HEK293T (cell line): Measurements from ENCODE around the gene TYMP.

Experiments
- CTCF ChIA-PET: fragments of 350-600 bp; formaldehyde crosslinking; extraction: SDS; loops from one replicate; lab custom pipeline; 2021; ENCODE audit warnings: antibody characterized with exemption, inconsistent platforms; lab: Yijun Ruan, JAX
- POLR2A ChIA-PET: fragments of 350-600 bp; formaldehyde crosslinking; extraction: SDS; loops from one replicate; lab custom pipeline; 2020; ENCODE audit warnings: antibody characterized with exemption, inconsistent platforms; lab: Yijun Ruan, JAX
- DNase-seq: peaks from one replicate; pipeline ENCODE4 v3.0.0; 2012; ENCODE audit warnings: mixed read lengths; ENCODE audit errors: extremely low spot score
- ARNT ChIP-seq: fragments of 450-650 bp; IDR thresholded peaks from 2 replicates; pipeline ENCODE4 v1.6.1; 2017; ENCODE audit warnings: mild to moderate bottlenecking
- BHLHE40 ChIP-seq: fragments of 450-650 bp; IDR thresholded peaks from 2 replicates; pipeline ENCODE4 v1.6.1; 2016; ENCODE audit warnings: mild to moderate bottlenecking, moderate library complexity, borderline replicate concordance
- CTBP1 ChIP-seq: fragments of 450-650 bp; IDR thresholded peaks from 2 replicates; pipeline ENCODE4 v1.6.1; 2016; ENCODE audit warnings: borderline replicate concordance
- ELF4 ChIP-seq: fragments of 450-650 bp; IDR thresholded peaks from 2 replicates; pipeline ENCODE4 v1.6.1; 2017; ENCODE audit warnings: antibody characterized with exemption
- FOXA1 ChIP-seq: fragments of 450-650 bp; IDR thresholded peaks from 2 replicates; pipeline ENCODE4 v1.6.1; 2016; ENCODE audit warnings: mild to moderate bottlenecking
- FOXK2 ChIP-seq: fragments of 450-650 bp; IDR thresholded peaks from 2 replicates; pipeline ENCODE4 v1.6.1; 2016; ENCODE audit warnings: mild to moderate bottlenecking
- FOXM1 ChIP-seq: fragments of 450-650 bp; IDR thresholded peaks from 2 replicates; pipeline ENCODE4 v1.6.1; 2017; ENCODE audit warnings: mild to moderate bottlenecking, borderline replicate concordance
- HDGF ChIP-seq: fragments of 450-650 bp; IDR thresholded peaks from 2 replicates; pipeline ENCODE4 v1.6.1; 2017; ENCODE audit warnings: antibody characterized with exemption, borderline replicate concordance
- L3MBTL2 ChIP-seq: fragments of 450-650 bp; conservative IDR thresholded peaks from 2 replicates; pipeline ENCODE4 v1.6.1; 2016; ENCODE audit warnings: mild to moderate bottlenecking
- LEF1 ChIP-seq: fragments of 450-650 bp; IDR thresholded peaks from 2 replicates; pipeline ENCODE4 v1.6.1; 2017; ENCODE audit warnings: mild to moderate bottlenecking, borderline replicate concordance
- NFRKB ChIP-seq: fragments of 450-650 bp; IDR thresholded peaks from 2 replicates; pipeline ENCODE4 v1.6.1; 2016; ENCODE audit warnings: mild to moderate bottlenecking, moderate library complexity
- PKNOX1 ChIP-seq: fragments of 450-650 bp; IDR thresholded peaks from 2 replicates; pipeline ENCODE4 v1.6.1; 2016
- SP1 ChIP-seq: fragments of 450-650 bp; IDR thresholded peaks from 2 replicates; pipeline ENCODE4 v1.6.1; 2017
- SUZ12 ChIP-seq: fragments of 450-650 bp; IDR thresholded peaks from 2 replicates; pipeline ENCODE4 v1.6.1; 2016; ENCODE audit warnings: mild to moderate bottlenecking
- TARDBP ChIP-seq: fragments of 450-650 bp; IDR thresholded peaks from 2 replicates; pipeline ENCODE4 v1.6.1; 2016
- ZNF384 ChIP-seq: fragments of 450-650 bp; IDR thresholded peaks from 2 replicates; pipeline ENCODE4 v1.6.1; 2016

TYMP gene

GRCh38 chr22:50547263-50547985 is 17.6 kb upstream of the TYMP start:
- POLR2A ChIA-PET: interaction anchor here (1.0 to 1.1 kb wide), 2 partner anchors 22 to 39 kb away, joined by 4 to 6 read pairs; partner anchors contain the start of genes LMF2, NCAPH2 and SCO2
- CTCF ChIA-PET: interaction anchor here (0.6 to 1.6 kb wide), 3 partner anchors 13 to 22 kb away, joined by 3 to 4 read pairs (median 3); partner anchors contain the start of genes SCO2 and SYCE3
- TF ChIP-seq BHLHE40 (no peak), ARNT (no peak), ELF4 (no peak), SUZ12 (no peak), HDGF (no peak), CTBP1 (no peak), L3MBTL2 (no peak), NFRKB (no peak)
- DNase-seq: no peak

GRCh38 chr22:50546326-50547262 is 16.8 kb upstream of the TYMP start:
- TF ChIP-seq LEF1 (no peak), TARDBP (no peak), CTBP1 (no peak), ELF4 (no peak), ARNT (no peak), ZNF384 (no peak), BHLHE40 (no peak), SUZ12 (no peak), HDGF (no peak)
- no peak for DNase-seq
- ChIA-PET POLR2A (interaction anchor here (0.8 to 1.9 kb wide), 3 partner anchors 21 to 39 kb away, joined by 3 to 13 read pairs (median 6); partner anchors contain the start of genes LMF2, NCAPH2 and SCO2), CTCF (interaction anchor here (0.8 to 1.9 kb wide), 3 partner anchors 16 to 21 kb away, joined by 3 to 12 read pairs (median 11); partner anchors contain the start of genes SCO2 and SYCE3)

GRCh38 chr22:50545522-50546325 is 15.9 kb upstream of the TYMP start, which contains the start of gene KLHDC7B:
Gene KLHDC7B (plus strand): TSS chr22:50545899. CDS start chr22:50546244, 345 bp downstream.
- TF ChIP-seq HDGF: no peak
- TF ChIP-seq ELF4: no peak
- TF ChIP-seq SP1: no peak
- TF ChIP-seq TARDBP: no peak
- no peak for TF ChIP-seq CTBP1
- no peak for TF ChIP-seq ARNT
- TF ChIP-seq FOXM1: no peak
- no peak for TF ChIP-seq FOXA1
- TF ChIP-seq PKNOX1: no peak
- no peak for TF ChIP-seq NFRKB
- no peak for TF ChIP-seq ZNF384
- no peak for TF ChIP-seq L3MBTL2
- TF ChIP-seq FOXK2: no peak
- no peak for TF ChIP-seq LEF1
- no peak for DNase-seq
- ChIA-PET CTCF (interaction anchor here (1.1 to 1.9 kb wide), 4 partner anchors 9 to 20 kb away, joined by 4 to 12 read pairs (median 8); partner anchors contain the start of genes SCO2 and SYCE3), POLR2A (interaction anchor here (0.8 to 1.9 kb wide), 3 partner anchors 17 to 38 kb away, joined by 3 to 13 read pairs (median 3); partner anchors contain the start of genes LMF2, NCAPH2, SCO2 and SYCE3)

GRCh38 chr22:50544746-50545253 is 15.0 kb upstream of the TYMP start:
- ChIA-PET CTCF (interaction anchor here (1.1 to 1.9 kb wide), 4 partner anchors 10 to 19 kb away, joined by 4 to 12 read pairs (median 8); partner anchors contain the start of genes SCO2 and SYCE3), POLR2A (interaction anchor here (0.9 to 1.9 kb wide), 2 partner anchors 18 to 19 kb away, joined by 3 to 13 read pairs; partner anchors contain the start of genes SCO2 and SYCE3)
- DNase-seq: no peak
- TF ChIP-seq TARDBP (no peak), ZNF384 (no peak), FOXA1 (no peak), CTBP1 (no peak), L3MBTL2 (no peak), FOXK2 (no peak), BHLHE40 (no peak), SP1 (no peak), SUZ12 (no peak), NFRKB (no peak), FOXM1 (no peak), PKNOX1 (no peak)
